Peyer's patch (tissue), 4 donors: Measurements from ENCODE around the gene P2RX3.

Experiments used
- POLR2A ChIP-seq, 2 donors: fragments of 450-650 bp; IDR thresholded peaks; one replicate each; pipeline ENCODE4 v1.5.1; 2017; ENCODE audit warnings: antibody characterized with exemption in 2 of 2, mild to moderate bottlenecking in 2 of 2, moderate library complexity in 2 of 2
- TF ChIP-seq, protein P1 (sequence below), 6 experiments: fragments of 450-650 bp in 4 of 6; fragments of 200-600 bp in 2 of 6; sonication (generic) in 1 of 6; IDR thresholded peaks; one replicate each; pipeline ENCODE4 v1.5.1; 2017 to 2019; ENCODE audit warnings: antibody characterized with exemption in 6 of 6, mild to moderate bottlenecking in 3 of 6, moderate library complexity in 1 of 6

DNA sequence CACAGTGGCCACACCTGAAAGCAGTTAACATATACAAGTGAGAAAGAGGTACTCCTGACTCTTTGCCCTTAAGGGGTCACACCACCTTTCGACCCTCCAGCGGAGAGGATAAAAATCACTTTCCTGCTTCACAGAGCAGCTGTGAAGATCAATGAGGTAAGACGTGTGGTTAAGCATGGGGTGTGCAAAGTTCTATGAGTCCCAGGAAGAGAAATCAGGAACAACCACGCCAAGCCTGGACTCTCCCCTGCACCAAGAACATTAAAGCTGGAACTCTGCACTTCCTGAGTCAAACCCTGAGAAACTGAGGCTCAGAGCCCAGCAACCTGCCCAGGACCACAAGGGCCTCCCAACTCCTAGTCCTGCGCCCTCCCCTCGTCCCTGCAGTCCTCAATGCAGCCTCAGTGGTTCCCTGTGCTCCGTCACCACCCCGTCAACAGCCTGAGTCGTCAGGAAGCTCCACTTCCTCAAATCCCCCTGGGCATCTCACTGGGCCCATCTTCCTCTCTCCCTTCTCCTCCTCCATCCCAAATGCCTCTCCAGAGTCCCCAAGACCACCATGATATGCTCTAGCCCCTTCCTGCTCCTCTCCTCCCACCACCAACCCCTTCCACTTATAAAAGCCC lies 31.1 kb upstream of the P2RX3 start:
- TF ChIP-seq, protein P1, sequence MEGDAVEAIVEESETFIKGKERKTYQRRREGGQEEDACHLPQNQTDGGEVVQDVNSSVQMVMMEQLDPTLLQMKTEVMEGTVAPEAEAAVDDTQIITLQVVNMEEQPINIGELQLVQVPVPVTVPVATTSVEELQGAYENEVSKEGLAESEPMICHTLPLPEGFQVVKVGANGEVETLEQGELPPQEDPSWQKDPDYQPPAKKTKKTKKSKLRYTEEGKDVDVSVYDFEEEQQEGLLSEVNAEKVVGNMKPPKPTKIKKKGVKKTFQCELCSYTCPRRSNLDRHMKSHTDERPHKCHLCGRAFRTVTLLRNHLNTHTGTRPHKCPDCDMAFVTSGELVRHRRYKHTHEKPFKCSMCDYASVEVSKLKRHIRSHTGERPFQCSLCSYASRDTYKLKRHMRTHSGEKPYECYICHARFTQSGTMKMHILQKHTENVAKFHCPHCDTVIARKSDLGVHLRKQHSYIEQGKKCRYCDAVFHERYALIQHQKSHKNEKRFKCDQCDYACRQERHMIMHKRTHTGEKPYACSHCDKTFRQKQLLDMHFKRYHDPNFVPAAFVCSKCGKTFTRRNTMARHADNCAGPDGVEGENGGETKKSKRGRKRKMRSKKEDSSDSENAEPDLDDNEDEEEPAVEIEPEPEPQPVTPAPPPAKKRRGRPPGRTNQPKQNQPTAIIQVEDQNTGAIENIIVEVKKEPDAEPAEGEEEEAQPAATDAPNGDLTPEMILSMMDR (IDR thresholded peaks at IDR 0.05), result no peak
- TF ChIP-seq POLR2A (IDR thresholded peaks at IDR 0.05), result no peak
